Epithelial cell of proximal tubule (primary cell): ENCODE results near the gene HTR3C. TPM values are rescaled to one million over a fixed set of nuclear protein-coding genes. Genes with fewer than 3 reads are reported as not detected.

ENCODE experiments used
- DNase-seq: peaks from one replicate; pipeline ENCODE4 v3.0.0-alpha.2; 2011; ENCODE audit warnings: low read depth
- H3K4me3 ChIP-seq: 2 replicates; pipeline ENCODE4 v1.5.1; 2011; ENCODE audit warnings: low read depth, mild to moderate bottlenecking, low read length
- total RNA-seq: library from RNA; depleted of rRNA; stranded (reverse); fragments of >200 nt; gene quantifications from 2 replicates; pipeline ENCODE4 v1.2.3, GENCODE V29; 2015
- TF ChIP-seq, protein P1 (sequence below): conservative IDR thresholded peaks from 2 replicates; pipeline ENCODE4 v1.5.1; 2012; ENCODE audit warnings: low read depth, mild to moderate bottlenecking, low read length

Gene HTR3C
- total RNA-seq, 1 donor from 2014 or later = not detected

DNA sequence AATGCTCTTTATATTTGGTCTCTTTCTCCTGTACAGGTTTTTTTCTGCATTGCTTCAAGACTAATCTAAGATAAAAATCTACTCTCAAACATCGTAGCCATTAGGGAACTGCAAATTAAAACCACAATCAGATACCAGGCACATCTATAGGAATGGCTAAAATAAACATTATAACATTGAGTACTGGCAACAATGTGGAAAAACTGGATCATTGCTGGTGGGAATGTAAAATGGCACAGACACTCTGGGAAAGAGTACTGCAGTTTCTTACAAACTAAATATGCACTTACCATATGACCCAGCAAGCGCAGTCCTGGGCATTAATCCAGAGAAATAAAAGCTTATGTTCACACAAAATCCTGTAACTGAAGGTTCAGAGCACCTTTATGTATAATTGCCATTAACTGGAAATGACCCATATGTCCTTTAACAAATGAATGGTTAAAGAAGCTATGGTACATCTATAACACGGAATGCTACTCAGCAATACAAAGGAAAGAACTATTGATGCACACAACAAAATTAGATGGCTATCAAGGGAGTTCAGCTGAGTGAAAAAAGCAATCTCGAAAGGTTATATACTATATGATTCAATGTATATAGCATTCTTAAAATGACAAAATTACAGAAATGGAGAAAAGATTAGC is 41.5 kb upstream of the HTR3C start:
- TF ChIP-seq, protein P1, sequence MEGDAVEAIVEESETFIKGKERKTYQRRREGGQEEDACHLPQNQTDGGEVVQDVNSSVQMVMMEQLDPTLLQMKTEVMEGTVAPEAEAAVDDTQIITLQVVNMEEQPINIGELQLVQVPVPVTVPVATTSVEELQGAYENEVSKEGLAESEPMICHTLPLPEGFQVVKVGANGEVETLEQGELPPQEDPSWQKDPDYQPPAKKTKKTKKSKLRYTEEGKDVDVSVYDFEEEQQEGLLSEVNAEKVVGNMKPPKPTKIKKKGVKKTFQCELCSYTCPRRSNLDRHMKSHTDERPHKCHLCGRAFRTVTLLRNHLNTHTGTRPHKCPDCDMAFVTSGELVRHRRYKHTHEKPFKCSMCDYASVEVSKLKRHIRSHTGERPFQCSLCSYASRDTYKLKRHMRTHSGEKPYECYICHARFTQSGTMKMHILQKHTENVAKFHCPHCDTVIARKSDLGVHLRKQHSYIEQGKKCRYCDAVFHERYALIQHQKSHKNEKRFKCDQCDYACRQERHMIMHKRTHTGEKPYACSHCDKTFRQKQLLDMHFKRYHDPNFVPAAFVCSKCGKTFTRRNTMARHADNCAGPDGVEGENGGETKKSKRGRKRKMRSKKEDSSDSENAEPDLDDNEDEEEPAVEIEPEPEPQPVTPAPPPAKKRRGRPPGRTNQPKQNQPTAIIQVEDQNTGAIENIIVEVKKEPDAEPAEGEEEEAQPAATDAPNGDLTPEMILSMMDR = no peak
- H3K4me3 ChIP-seq = no peak overlapping the region
- no peak for DNase-seq

DNA sequence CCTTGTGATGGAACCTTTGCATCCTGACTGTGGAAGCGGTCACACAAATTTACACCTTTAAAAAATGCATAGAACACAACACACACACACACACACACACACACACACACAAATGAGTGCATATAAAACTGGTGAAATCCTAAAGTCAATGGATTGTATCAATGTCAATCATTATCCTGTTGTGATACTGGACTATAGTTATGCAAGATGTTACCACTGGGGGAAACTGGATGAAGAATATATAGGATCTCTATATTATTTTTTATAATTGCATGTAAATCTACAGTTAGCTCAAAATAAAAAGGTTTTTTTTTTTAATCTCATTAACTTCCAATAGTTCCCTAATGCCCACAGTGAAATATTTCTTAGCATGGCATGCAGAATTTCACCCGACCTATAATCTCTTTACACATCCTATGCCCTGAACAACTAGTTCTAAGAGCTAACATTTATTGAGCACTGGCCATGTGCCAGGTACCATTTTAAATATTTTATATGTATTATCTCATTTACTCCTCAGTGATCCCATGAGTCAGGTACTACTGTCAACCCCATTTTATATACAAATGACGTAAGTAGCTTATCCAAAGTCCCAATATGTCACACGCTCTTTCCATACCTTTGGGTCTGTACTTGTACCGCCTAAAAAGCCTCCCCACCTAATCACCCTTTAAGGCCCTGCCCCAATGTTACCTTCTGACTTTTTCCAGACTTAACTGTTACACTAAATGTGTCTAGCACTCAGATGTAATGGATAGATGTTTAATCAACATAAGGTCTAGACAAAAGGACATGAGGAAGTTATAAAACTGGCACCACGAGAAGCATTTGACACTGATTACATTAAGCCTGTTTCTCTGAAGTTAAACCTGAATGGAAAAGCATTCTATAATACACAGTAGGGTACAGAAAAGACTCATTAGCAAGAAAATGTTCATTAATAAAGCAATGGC is 40.6 kb upstream of the HTR3C start:
- no peak for DNase-seq
- H3K4me3 ChIP-seq = no peak overlapping the region
- TF ChIP-seq, protein P1 = no peak

DNA sequence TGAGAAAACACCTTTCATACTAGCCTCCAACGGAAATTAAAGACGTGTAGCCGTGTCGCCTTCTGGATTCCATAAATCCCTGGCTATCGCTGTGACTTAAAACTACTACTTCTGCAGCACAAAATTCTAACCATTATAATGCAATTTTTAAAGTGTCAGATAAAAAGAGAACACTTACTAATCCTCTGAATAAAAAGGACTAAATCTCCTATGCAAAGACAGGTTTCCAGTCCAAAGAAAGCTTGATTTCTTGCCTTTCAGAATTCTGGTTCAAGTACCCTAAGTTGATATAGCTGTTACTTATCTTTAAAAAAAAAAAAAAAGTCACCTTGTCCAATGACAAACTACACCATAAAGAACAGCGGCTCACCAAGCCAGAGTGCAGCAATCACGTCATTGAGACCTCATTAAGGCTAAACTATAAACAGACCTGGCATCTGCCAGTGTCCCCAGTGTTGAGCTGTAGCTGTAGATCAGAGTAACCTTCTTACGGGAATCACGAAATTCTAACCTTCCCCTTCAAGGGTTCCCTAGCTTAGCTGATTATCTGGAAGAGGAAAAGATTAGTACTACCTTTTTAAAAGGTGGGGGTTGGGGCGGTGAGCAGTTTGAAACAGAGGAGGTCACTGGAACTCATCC is 37.3 kb upstream of the HTR3C start:
- peak overlapping the region; percentile 91 for H3K4me3 ChIP-seq
- no peak for DNase-seq
- TF ChIP-seq, protein P1 = no peak

DNA sequence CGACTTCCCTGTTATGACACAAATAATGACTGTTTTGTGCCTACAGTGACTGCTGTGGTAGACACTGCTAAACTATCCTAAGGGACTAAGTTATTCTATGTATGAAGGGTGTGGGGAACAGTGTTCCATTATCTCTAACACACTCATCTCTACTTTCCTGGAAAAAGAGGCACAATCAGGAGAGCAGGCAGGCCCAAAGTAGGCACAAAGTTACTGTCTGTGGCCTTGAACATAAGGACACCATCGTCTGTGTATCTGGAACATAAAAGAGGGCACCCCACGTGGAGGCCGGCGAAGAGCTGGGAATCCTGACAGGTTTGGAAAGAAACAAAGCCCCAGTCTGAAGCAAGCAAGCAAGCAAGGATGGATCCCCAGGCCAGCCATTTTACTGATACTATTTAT is 36.7 kb upstream of the HTR3C start:
- DNase-seq = no peak
- TF ChIP-seq, protein P1 = no peak
- peak overlapping the region; percentile 91 for H3K4me3 ChIP-seq

DNA sequence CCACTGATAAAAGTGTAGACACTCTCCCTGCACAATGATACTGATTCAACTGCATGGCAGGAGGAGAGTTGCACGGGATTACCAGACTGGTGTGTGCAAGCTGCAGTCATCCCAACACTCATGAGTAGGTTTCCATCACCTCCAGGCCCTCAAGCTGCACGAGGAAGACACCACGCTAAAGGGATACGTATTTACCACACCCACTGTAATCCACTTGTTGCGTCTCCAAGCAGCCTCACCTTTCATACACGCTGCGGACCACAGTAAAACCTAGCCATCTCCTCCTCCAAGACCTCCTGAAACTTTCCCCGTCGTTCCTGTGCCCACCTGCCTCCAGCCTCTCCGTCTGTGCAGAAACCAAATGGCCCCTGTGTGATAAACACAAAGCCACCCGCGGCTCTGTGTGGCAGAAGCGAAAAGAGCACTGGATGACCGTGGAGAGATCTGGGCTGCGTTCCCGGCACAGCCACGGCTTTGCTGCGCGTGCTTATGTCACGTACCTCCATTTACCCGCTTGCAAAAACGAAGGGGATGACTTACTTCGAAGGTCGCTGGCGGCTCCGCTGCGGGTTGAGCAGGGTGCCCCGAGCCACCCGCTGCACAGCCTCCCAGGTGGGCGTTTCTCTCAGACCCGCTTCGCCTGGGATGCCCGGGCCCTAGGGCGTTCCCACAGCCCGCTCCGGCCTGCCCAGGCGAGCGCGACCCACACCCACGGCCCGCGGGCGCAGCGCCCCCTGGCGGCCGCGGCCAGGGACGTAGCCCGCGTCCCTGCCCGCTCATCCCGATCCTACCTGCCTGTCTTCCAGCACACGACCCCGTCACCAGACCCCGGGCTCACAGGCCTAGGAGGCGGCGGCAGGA is 35.8 kb upstream of the HTR3C start:
- DNase-seq = no peak
- TF ChIP-seq, protein P1 = peak; percentile 74
- H3K4me3 ChIP-seq = peak overlapping the region; percentile 91
